Adrenal gland (tissue), 12 donors: Measurements from ENCODE around the gene TSHZ2. TPM values are rescaled to one million over a fixed set of nuclear protein-coding genes. Genes with fewer than 3 reads are reported as not detected.

Source experiments
- DNase-seq, 7 donors: peaks; one replicate each; pipeline ENCODE4 v3.0.0-alpha.2; 2019 to 2020
- H3K27ac ChIP-seq, 5 donors: fragments of 200-600 bp; sonication (generic) in 4 of 5; 1 replicate in 3 of 5; 2 replicates in 2 of 5; pipeline versions ENCODE4 v1.5.1 to v1.8.0; 2016 to 2020; ENCODE audit warnings: mild to moderate bottlenecking in 1 of 5
- H3K27me3 ChIP-seq: fragments of 200-600 bp; 2 replicates; pipeline ENCODE4 v1.8.0; 2021
- H3K36me3 ChIP-seq, 2 donors: fragments of 200-600 bp; replicated peaks in 1 of 2; 1 replicate in 1 of 2; 2 replicates in 1 of 2; pipeline versions ENCODE4 v1.5.1 to v1.8.0; 2018 to 2022
- H3K4me1 ChIP-seq, 2 donors: fragments of 200-600 bp; replicated peaks in 1 of 2; 1 replicate in 1 of 2; 2 replicates in 1 of 2; pipeline versions ENCODE4 v1.5.1 to v1.8.0; 2018 to 2021
- H3K4me3 ChIP-seq, 4 donors: fragments of 200-600 bp; sonication (generic) in 3 of 4; one replicate each; pipeline ENCODE4 v1.5.1; 2016 to 2018
- H3K9me3 ChIP-seq, 3 donors: fragments of 200-600 bp; sonication (generic) in 1 of 3; replicated peaks in 1 of 3; 1 replicate in 2 of 3; 2 replicates in 1 of 3; pipeline versions ENCODE4 v1.5.1 to v1.8.0; 2016 to 2021
- POLR2A ChIP-seq, 2 donors: fragments of 450-650 bp; IDR thresholded peaks; one replicate each; pipeline ENCODE4 v1.6.1; 2017; ENCODE audit warnings: antibody characterized with exemption in 2 of 2, mild to moderate bottlenecking in 2 of 2, moderate library complexity in 1 of 2
- WGBS, 4 donors: extraction: QIAGEN DNeasy Blood & Tissue Kit in 2 of 4; methylation state at CpG; one replicate each; pipeline versions ENCODE4 v1.1.5 to v1.1.7; 2013 to 2017; 5-methylcytosine and 5-hydroxymethylcytosine counted together
- intact Hi-C, 2 donors: fragments of 100-400 bp; cut with DNase I; formaldehyde crosslinking; loops; one replicate each; pipeline versions ENCODE4 v1.14.1 to v1.15.0; 2022 to 2023
- polyA plus RNA-seq, 3 donors: library from polyadenylated mRNA; stranded (reverse); fragments of 200-250 nt in 2 of 3; fragments of 350-450 nt in 1 of 3; fragmentation: Illumina TruSeq in 1 of 3; extraction: RNeasy Lipid Tissue Mini Kit (QIAGEN cat#74804) in 1 of 3; gene quantifications; one replicate each; pipeline ENCODE4 v1.2.3, GENCODE V29; 2013 to 2014
- total RNA-seq, 9 donors: library from RNA; depleted of rRNA in 4 of 9; stranded (reverse); fragments of >200 nt in 4 of 9; fragments of 120-200 nt in 1 of 9; fragmentation: NEBNext Ultra II Directional in 1 of 9; extraction: Animal tissue kit (Norgen Biotek cat#: 25700) in 1 of 9; gene quantifications; one replicate each; pipeline versions ENCODE4 v1.1.0 to v1.2.4, GENCODE V29; 2013 to 2023
- TF ChIP-seq, protein P1 (sequence below), 6 experiments: fragments of 450-650 bp in 4 of 6; fragments of 200-600 bp in 2 of 6; sonication (generic) in 1 of 6; IDR thresholded peaks; 1 replicate in 5 of 6; 2 replicates in 1 of 6; pipeline versions ENCODE4 v1.5.1 to v1.8.0; 2016 to 2021; ENCODE audit warnings: antibody characterized with exemption in 6 of 6, mild to moderate bottlenecking in 2 of 6, moderate library complexity in 1 of 6
- donor health status: healthy with polysubstance abuse.
- donor health status: Bipolar disorder and iron deficiency.
- donor health status: DM: yes; HTN: yes; CAD: no.
- donor health status: DM: no; HTN: no; CAD: no.
- donor health status: DM: no; HTN: no; CAD: no.
- donor health status: DM: yes; HTN: yes; CAD: no.

Gene TSHZ2
- total and polyA plus RNA-seq, 12 donors: 20.5 to 87.1 (median 52.4) TPM

DNA sequence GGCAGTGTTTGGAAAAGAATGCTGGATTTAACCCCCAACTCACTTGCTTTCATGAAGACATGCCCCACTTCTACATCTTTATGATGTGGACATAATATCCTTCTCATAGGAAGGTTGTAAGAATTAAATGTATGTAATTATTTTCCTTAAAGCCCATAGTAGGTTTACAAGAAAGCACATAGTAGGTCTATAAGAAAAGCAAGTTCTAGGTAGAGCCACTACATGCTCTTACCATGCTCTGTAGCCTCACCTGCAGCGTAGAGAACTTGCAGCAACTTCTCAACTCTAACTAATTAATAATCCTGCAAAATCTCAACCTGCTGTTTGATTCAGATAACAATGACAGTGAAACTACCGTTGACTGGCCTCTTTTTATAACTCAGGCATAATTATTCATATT lies 288.4 kb downstream of the TSHZ2 start:
- H3K27ac ChIP-seq: no peak overlapping the region
- DNase-seq: no peak
- intact Hi-C loops: no loop called here
- no peak for TF ChIP-seq POLR2A (IDR thresholded peaks at IDR 0.05)
- TF ChIP-seq, protein P1, sequence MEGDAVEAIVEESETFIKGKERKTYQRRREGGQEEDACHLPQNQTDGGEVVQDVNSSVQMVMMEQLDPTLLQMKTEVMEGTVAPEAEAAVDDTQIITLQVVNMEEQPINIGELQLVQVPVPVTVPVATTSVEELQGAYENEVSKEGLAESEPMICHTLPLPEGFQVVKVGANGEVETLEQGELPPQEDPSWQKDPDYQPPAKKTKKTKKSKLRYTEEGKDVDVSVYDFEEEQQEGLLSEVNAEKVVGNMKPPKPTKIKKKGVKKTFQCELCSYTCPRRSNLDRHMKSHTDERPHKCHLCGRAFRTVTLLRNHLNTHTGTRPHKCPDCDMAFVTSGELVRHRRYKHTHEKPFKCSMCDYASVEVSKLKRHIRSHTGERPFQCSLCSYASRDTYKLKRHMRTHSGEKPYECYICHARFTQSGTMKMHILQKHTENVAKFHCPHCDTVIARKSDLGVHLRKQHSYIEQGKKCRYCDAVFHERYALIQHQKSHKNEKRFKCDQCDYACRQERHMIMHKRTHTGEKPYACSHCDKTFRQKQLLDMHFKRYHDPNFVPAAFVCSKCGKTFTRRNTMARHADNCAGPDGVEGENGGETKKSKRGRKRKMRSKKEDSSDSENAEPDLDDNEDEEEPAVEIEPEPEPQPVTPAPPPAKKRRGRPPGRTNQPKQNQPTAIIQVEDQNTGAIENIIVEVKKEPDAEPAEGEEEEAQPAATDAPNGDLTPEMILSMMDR (IDR thresholded peaks at IDR 0.05): no peak
- no peaks in the 10 kb centered on the region for H3K9me3 ChIP-seq
- H3K4me3 ChIP-seq: no peak overlapping the region
- H3K36me3 ChIP-seq: no peaks in the 10 kb centered on the region
- 73 to 82% (median 78%) methylated on average over 2 of the region's 2 CpGs for WGBS, 4 donors
- no peaks in the 10 kb centered on the region for H3K4me1 ChIP-seq
- no peaks in the 10 kb centered on the region for H3K27me3 ChIP-seq

DNA sequence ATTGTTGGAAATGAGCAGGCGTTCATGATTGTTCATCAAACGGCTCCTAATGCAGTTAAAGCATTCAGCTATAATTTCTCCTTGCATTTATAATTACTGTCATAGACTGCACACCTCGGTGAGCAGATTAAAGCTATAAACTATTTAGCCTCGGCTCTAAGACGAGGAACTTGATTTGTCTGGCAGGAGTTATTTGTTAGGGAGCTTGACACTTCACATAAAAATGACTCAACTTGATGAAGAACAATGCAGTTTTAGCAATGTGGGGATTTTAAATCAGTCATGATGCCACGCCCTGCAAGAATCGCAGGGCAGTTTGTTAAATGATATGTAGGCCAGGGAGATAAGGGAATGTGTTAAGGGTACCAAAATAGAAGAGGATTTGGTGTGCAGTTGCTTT lies 290.2 kb downstream of the TSHZ2 start:
- H3K4me1 ChIP-seq: no peaks in the 10 kb centered on the region
- no peak overlapping the region for H3K4me3 ChIP-seq
- H3K27me3 ChIP-seq: no peaks in the 10 kb centered on the region
- no peak overlapping the region for H3K27ac ChIP-seq
- TF ChIP-seq, protein P1 (IDR thresholded peaks at IDR 0.05): no peak
- TF ChIP-seq POLR2A (IDR thresholded peaks at IDR 0.05): no peak
- H3K36me3 ChIP-seq: no peaks in the 10 kb centered on the region
- DNase-seq: no peak
- intact Hi-C loops: no loop called here
- H3K9me3 ChIP-seq: no peaks in the 10 kb centered on the region
- WGBS, 4 donors: 63 to 73% (median 69%) methylated on average over 7 of the region's 7 CpGs

DNA sequence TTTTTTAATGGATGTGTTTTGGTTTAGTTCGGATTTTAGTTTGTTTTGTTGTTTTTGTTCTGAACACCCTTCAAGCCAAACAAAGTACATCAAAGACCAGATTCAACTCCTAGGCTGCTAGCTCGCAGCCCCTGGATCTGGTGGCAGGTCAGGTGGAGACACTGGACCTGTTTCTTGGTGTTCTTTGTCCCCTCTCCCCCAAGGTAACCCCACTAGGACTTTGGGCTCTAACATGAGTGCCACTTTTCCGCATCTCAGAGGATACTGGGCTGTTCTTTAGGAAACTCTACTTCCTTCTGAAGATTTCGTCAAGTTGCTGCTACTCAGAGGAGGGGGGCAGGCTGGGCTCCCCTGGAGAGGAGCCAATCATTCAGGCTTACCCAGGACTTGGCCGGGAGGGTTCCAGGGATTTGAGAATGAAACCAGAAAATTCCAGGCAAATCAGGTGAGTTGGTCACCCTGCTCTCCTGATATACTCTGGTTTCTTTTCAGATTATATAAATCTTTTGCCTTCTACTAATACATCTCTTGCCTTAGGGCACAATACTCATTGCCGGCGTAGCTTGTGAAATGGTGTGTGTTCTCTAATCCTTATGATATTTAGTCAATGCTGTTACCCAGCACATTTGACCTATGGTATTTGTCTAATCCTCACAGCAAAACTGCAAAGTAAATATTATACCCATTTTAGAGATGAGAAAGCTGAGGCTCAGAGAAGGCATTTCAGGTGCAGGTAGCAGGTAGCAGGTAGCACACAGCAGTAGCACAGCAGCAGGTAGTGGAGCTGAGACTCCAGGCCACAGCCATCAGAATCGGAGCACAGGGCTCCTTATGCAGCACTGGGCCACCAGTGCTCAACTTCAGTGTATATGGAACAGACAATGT lies 291.6 kb downstream of the TSHZ2 start:
- no peaks in the 10 kb centered on the region for H3K36me3 ChIP-seq
- no peak overlapping the region for H3K27ac ChIP-seq
- H3K4me1 ChIP-seq: no peaks in the 10 kb centered on the region
- WGBS, 4 donors: 86 to 91% (median 89%) methylated on average over 8 of the region's 8 CpGs
- TF ChIP-seq POLR2A (IDR thresholded peaks at IDR 0.05): no peak
- TF ChIP-seq, protein P1 (IDR thresholded peaks at IDR 0.05): no peak
- no peak for DNase-seq
- H3K4me3 ChIP-seq: no peak overlapping the region
- H3K9me3 ChIP-seq: no peaks in the 10 kb centered on the region
- H3K27me3 ChIP-seq: no peaks in the 10 kb centered on the region
- intact Hi-C loops: no loop called here

DNA sequence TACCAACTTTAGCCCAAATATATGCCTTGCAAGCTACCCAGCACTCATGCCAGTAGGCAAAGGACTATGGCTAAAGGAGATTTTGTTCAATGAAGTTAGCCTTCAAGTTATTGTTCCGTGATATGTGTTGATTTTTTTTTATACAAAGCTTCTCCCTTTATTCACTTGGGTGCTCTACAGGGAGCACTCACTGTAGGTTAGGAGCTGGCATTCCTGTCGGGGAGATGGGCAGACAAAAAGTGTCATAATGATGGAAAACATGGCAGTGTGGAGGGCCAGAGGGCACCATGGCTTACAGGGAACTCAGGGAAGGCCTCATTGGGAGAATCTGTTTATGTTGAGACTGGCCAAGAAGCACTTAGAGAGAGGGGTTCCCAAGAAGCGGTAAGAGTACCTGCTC lies 292.4 kb downstream of the TSHZ2 start:
- TF ChIP-seq POLR2A (IDR thresholded peaks at IDR 0.05): no peak
- TF ChIP-seq, protein P1 (IDR thresholded peaks at IDR 0.05): no peak
- Histone ChIP-seq H3K27me3 (no peaks in the 10 kb centered on the region), H3K9me3 (no peaks in the 10 kb centered on the region), H3K4me1 (no peaks in the 10 kb centered on the region), H3K27ac (no peak overlapping the region), H3K4me3 (no peak overlapping the region), H3K36me3 (no peaks in the 10 kb centered on the region)
- no peak for DNase-seq
- intact Hi-C loops: no loop called here
- WGBS, 4 donors: 87 to 96% (median 93%) methylated on average over 3 of the region's 3 CpGs
